H1 (cell line): ENCODE results near the gene IFNW1. TPM values are rescaled to one million over a fixed set of nuclear protein-coding genes. Genes with fewer than 3 reads are reported as not detected.

Experiments
- CTCF ChIA-PET: fragments of 300-600 bp; sonication (Branson Sonifier 250); formaldehyde crosslinking; loops from one replicate; lab custom pipeline; 2021; ENCODE audit not compliant: partially characterized antibody; lab: Charles Lee
- POLR2A ChIA-PET: fragments of 300-600 bp; sonication (Branson Sonifier 250); formaldehyde crosslinking; loops from one replicate; lab custom pipeline; 2021; ENCODE audit warnings: inconsistent platforms; ENCODE audit not compliant: partially characterized antibody; lab: Charles Lee
- DNase-seq, 2 experiments: peaks; one replicate each; pipeline versions ENCODE4 v3.0.0 to v3.0.0-alpha.2; 2010 to 2022; ENCODE audit warnings: low spot score in 2 of 2, low read depth in 1 of 2, mixed read lengths in 1 of 2
- FAIRE-seq: peaks from 2 replicates; lab custom pipeline; 2011; peaks lifted over from hg19 to GRCh38; lab: Jason Lieb, UNC
- H2AFZ ChIP-seq: 2 replicates; pipeline ENCODE4 v1.8.1; 2012; ENCODE audit warnings: low read length, inconsistent platforms
- H2AK5ac ChIP-seq: 2 replicates; pipeline ENCODE4 v1.6.1; 2013; ENCODE audit warnings: low read depth, low read length
- H2BK120ac ChIP-seq: replicated peaks from 2 replicates; pipeline ENCODE3; 2013; ENCODE audit warnings: low read depth, low read length, inconsistent platforms
- H2BK12ac ChIP-seq: 2 replicates; pipeline ENCODE4 v1.6.1; 2013; ENCODE audit warnings: low read depth, low read length
- H2BK15ac ChIP-seq: 2 replicates; pipeline ENCODE4 v1.6.1; 2013; ENCODE audit warnings: low read length
- H2BK20ac ChIP-seq: 2 replicates; pipeline ENCODE4 v1.6.1; 2013; ENCODE audit warnings: low read length
- H2BK5ac ChIP-seq: 2 replicates; pipeline ENCODE4 v1.6.1; 2013; ENCODE audit warnings: low read depth, low read length
- H3K14ac ChIP-seq: 2 replicates; pipeline ENCODE4 v1.6.1; 2013; ENCODE audit warnings: inconsistent platforms; ENCODE audit not compliant: insufficient read length
- H3K18ac ChIP-seq: 2 replicates; pipeline ENCODE4 v1.6.1; 2013; ENCODE audit warnings: low read length; ENCODE audit errors: extremely low read depth
- H3K23ac ChIP-seq: 2 replicates; pipeline ENCODE4 v1.6.1; 2013; ENCODE audit warnings: inconsistent platforms; ENCODE audit not compliant: insufficient read length
- H3K23me2 ChIP-seq: 2 replicates; pipeline ENCODE4 v1.6.1; 2013; ENCODE audit warnings: low read depth, low read length
- H3K27ac ChIP-seq: 2 replicates; pipeline ENCODE4 v1.6.1; 2011; ENCODE audit warnings: low read depth, low read length, inconsistent platforms
- H3K27me3 ChIP-seq, 4 experiments: replicated peaks in 1 of 4; 1 replicate in 1 of 4; 2 replicates in 3 of 4; pipeline versions ENCODE4 v1.6.1 to v1.8.1; 2011 to 2013; ENCODE audit warnings: low read length in 3 of 4, mild to moderate bottlenecking in 3 of 4, inconsistent platforms in 2 of 4, mixed read lengths in 2 of 4, moderate library complexity in 1 of 4; ENCODE audit not compliant: control insufficient read depth in 3 of 4, insufficient read depth in 3 of 4; ENCODE audit errors: extremely low read depth in 1 of 4
- H3K36me3 ChIP-seq, 4 experiments: 2 replicates each; pipeline versions ENCODE4 v1.6.1 to v1.8.1; 2011 to 2013; ENCODE audit warnings: mild to moderate bottlenecking in 4 of 4, low read length in 3 of 4, moderate library complexity in 2 of 4, control low read depth in 1 of 4, inconsistent platforms in 1 of 4; ENCODE audit not compliant: insufficient read depth in 4 of 4, control insufficient read depth in 2 of 4
- H3K4ac ChIP-seq: replicated peaks from 2 replicates; pipeline ENCODE3; 2013; ENCODE audit warnings: low read length, low read depth, mixed read lengths, inconsistent platforms; ENCODE audit not compliant: insufficient read length
- H3K4me1 ChIP-seq, 4 experiments: replicated peaks in 1 of 4; 1 replicate in 1 of 4; 2 replicates in 3 of 4; pipeline versions ENCODE4 v1.6.1 to v1.8.1; 2011 to 2013; ENCODE audit warnings: low read length in 3 of 4, inconsistent platforms in 2 of 4, mixed read lengths in 1 of 4; ENCODE audit not compliant: insufficient read depth in 4 of 4, control insufficient read depth in 3 of 4
- H3K4me2 ChIP-seq, 2 experiments: 2 replicates each; pipeline versions ENCODE4 v1.6.1 to v1.8.1; 2011 to 2013; ENCODE audit warnings: low read depth in 2 of 2, low read length in 2 of 2, control low read depth in 1 of 2, inconsistent platforms in 1 of 2, mild to moderate bottlenecking in 1 of 2; ENCODE audit not compliant: insufficient read depth in 1 of 2
- H3K4me3 ChIP-seq, 4 experiments: fragments of 200-600, 300-600 bp in 1 of 4; sonication (generic), shearing (Covaris generic), sonication (Bioruptor Twin) in 1 of 4; 2 replicates each; pipeline versions ENCODE4 v1.5.1 to v1.8.1; 2011 to 2016; ENCODE audit warnings: low read length in 4 of 4, low read depth in 3 of 4, control low read depth in 2 of 4, inconsistent platforms in 2 of 4, mild to moderate bottlenecking in 2 of 4, mixed read lengths in 1 of 4, moderate library complexity in 1 of 4; ENCODE audit not compliant: insufficient read depth in 2 of 4; ENCODE audit errors: extremely low read depth in 1 of 4
- H3K56ac ChIP-seq: replicated peaks from 2 replicates; pipeline ENCODE3; 2013; ENCODE audit warnings: low read depth, mild to moderate bottlenecking, mixed read lengths, low read length, inconsistent platforms; ENCODE audit not compliant: insufficient read length
- H3K79me1 ChIP-seq: 2 replicates; pipeline ENCODE4 v1.6.1; 2013; ENCODE audit warnings: low read depth, low read length, control low read depth
- H3K79me2 ChIP-seq, 2 experiments: 2 replicates each; pipeline versions ENCODE4 v1.6.1 to v1.8.1; 2012 to 2013; ENCODE audit warnings: low read length in 2 of 2, mild to moderate bottlenecking in 2 of 2, inconsistent platforms in 1 of 2; ENCODE audit not compliant: insufficient read depth in 2 of 2, control insufficient read depth in 1 of 2
- H3K9ac ChIP-seq, 4 experiments: replicated peaks in 1 of 4; 1 replicate in 1 of 4; 2 replicates in 3 of 4; pipeline versions ENCODE4 v1.6.1 to v1.8.1; 2011 to 2013; ENCODE audit warnings: low read depth in 3 of 4, low read length in 3 of 4, control low read depth in 2 of 4, mild to moderate bottlenecking in 2 of 4, moderate library complexity in 2 of 4, inconsistent platforms in 1 of 4; ENCODE audit errors: extremely low read depth in 1 of 4
- H3K9me3 ChIP-seq, 2 experiments: 2 replicates each; pipeline versions ENCODE4 v1.6.1 to v1.8.1; 2012 to 2013; ENCODE audit warnings: mild to moderate bottlenecking in 2 of 2, moderate library complexity in 2 of 2, control low read depth in 1 of 2, inconsistent platforms in 1 of 2, low read depth in 1 of 2, low read length in 1 of 2, mixed read lengths in 1 of 2; ENCODE audit not compliant: insufficient read depth in 2 of 2
- H4K20me1 ChIP-seq, 2 experiments: replicated peaks in 1 of 2; 2 replicates each; pipeline versions ENCODE3 to v1.8.1; 2011 to 2013; ENCODE audit warnings: inconsistent platforms in 2 of 2, low read length in 2 of 2, mild to moderate bottlenecking in 1 of 2; ENCODE audit not compliant: insufficient read depth in 2 of 2, control insufficient read depth in 1 of 2
- H4K5ac ChIP-seq: 2 replicates; pipeline ENCODE4 v1.6.1; 2013; ENCODE audit warnings: low read length, low read depth, mixed read lengths, inconsistent platforms; ENCODE audit not compliant: insufficient read length
- H4K8ac ChIP-seq: 2 replicates; pipeline ENCODE4 v1.8.0; 2013; ENCODE audit warnings: mild to moderate bottlenecking, moderate library complexity, low read length, inconsistent platforms; ENCODE audit not compliant: insufficient read depth; ENCODE audit errors: extremely low read depth
- H4K91ac ChIP-seq: replicated peaks from 2 replicates; pipeline ENCODE3; 2013; ENCODE audit warnings: low read length, mixed read lengths, inconsistent platforms; ENCODE audit not compliant: insufficient read length
- FOSL1 ChIP-seq: IDR thresholded peaks from 2 replicates; pipeline ENCODE4 v1.6.1; 2011; ENCODE audit warnings: mild to moderate bottlenecking, low read depth, low read length, moderate library complexity; ENCODE audit not compliant: insufficient read depth
- MAX ChIP-seq: IDR thresholded peaks from 2 replicates; pipeline ENCODE4 v1.6.1; 2012; ENCODE audit warnings: inconsistent platforms
- SIRT6 ChIP-seq: IDR thresholded peaks from one replicate; pipeline ENCODE4 v1.7.1; 2012; ENCODE audit warnings: low read length, inconsistent platforms
- SRF ChIP-seq: IDR thresholded peaks from 2 replicates; pipeline ENCODE4 v1.6.1; 2011; ENCODE audit warnings: mild to moderate bottlenecking, low read depth, low read length, moderate library complexity
- TBP ChIP-seq: IDR thresholded peaks from 2 replicates; pipeline ENCODE4 v1.6.1; 2011; ENCODE audit warnings: low read depth, low read length, improper control_type of control experiment
- WGBS, 2 experiments: shearing (Covaris generic) in 1 of 2; methylation state at CpG; one replicate each; pipeline versions ENCODE4 v1.1.6 to v1.1.7; 2013 to 2015; ENCODE audit warnings: low lambda C conversion rate in 2 of 2, mixed read lengths in 2 of 2, inconsistent platforms in 1 of 2, low coverage in 1 of 2, missing lambda C conversion rate in 1 of 2; ENCODE audit not compliant: insufficient replicate concordance in 2 of 2, insufficient coverage in 1 of 2, insufficient read length in 1 of 2; ENCODE audit errors: extremely low coverage in 1 of 2, missing lambda C conversion rate in 1 of 2; 5-methylcytosine and 5-hydroxymethylcytosine counted together
- polyA plus RNA-seq, 7 experiments: library from polyadenylated mRNA; depleted of rRNA in 3 of 7; stranded (reverse) in 5 of 7; unstranded in 2 of 7; fragments of >200 nt in 5 of 7; fragments of 200-250 nt in 2 of 7; gene quantifications; 1 replicate in 5 of 7; 2 replicates in 1 of 7; 4 replicates in 1 of 7; pipeline versions ENCODE4 v1.2.1 to v1.2.3, GENCODE V29; 2011 to 2013; ENCODE audit warnings: missing spikeins in 2 of 7, mixed read lengths in 2 of 7
- total RNA-seq: library from RNA; stranded (reverse); fragmentation: NEBNext Ultra II Directional; extraction: Animal tissue kit (Norgen Biotek cat#: 25700); gene quantifications from 2 replicates; pipeline ENCODE4 v1.2.1, GENCODE V29; 2021

IFNW1 gene
- total and polyA plus RNA-seq, 2 of the 8 experiments (the other 6 are each of a cell fraction or from before 2014, with no cell fraction given) = not detected

GRCh38 chr9:21102305-21102704 lies 39.3 kb downstream of the IFNW1 start:
- Histone ChIP-seq H2AFZ (no peak overlapping the region), H2BK15ac (no peak overlapping the region), H3K18ac (no peak overlapping the region), H2AK5ac (no peak overlapping the region), H3K23me2 (no peaks in the 10 kb centered on the region), H3K4me1 (peaks cover 0 to 3% (median 0%) of the 10 kb centered on the region in 4 experiments; a peak in 1 of 7 replicates), H3K79me1 (no peaks in the 10 kb centered on the region), H3K27ac (no peak overlapping the region), H3K14ac (no peak overlapping the region), H2BK12ac (no peak overlapping the region), H2BK20ac (no peak overlapping the region), H3K79me2 (no peaks in the 10 kb centered on the region), H3K9me3 (no peaks in the 10 kb centered on the region), H4K20me1 (no peaks in the 10 kb centered on the region), H3K56ac (no peak overlapping the region), H2BK120ac (no peak overlapping the region), H3K23ac (no peak overlapping the region), H3K4me2 (no peak overlapping the region), H3K9ac (no peak overlapping the region), H3K36me3 (no peaks in the 10 kb centered on the region), H3K27me3 (no peaks in the 10 kb centered on the region), H2BK5ac (no peak overlapping the region), H4K8ac (no peak overlapping the region), H4K91ac (no peak overlapping the region), H3K4ac (no peak overlapping the region), H3K4me3 (no peak overlapping the region), H4K5ac (no peak overlapping the region)
- 100% methylated on average over 1 of the region's 1 CpG; no CpG with 5 or more reads in 1 of the 2 experiments for WGBS, 2 experiments
- CTCF ChIA-PET = interaction anchor here (0.9 to 2.8 kb wide), 3 partner anchors 9 to 478 kb away, joined by 3 to 12 read pairs (median 4); partner anchors contain the start of gene HACD4
- DNase-seq = no peak
- POLR2A ChIA-PET = no interaction called here
- no peak for FAIRE-seq
- TF ChIP-seq TBP (no peak), SRF (no peak), FOSL1 (no peak), MAX (no peak), SIRT6 (no peak)
